Activated naive CD8-positive, alpha-beta T cell treated with anti-CD3 and anti-CD28 coated beads, Interleukin-2, amount 10 ng/mL, durations not matched to agents 7 days and 5 days (primary cell): ENCODE results near the gene SNAPC1. TPM values are rescaled to one million over a fixed set of nuclear protein-coding genes. Genes with fewer than 3 reads are reported as not detected.
A peak's percentile ranks its signal among the peaks of the same experiment; 100 is the strongest.

Source experiments
- ATAC-seq: fragments of 150-1000 bp; cut with Tn5 transposase; one replicate; pipeline ENCODE4 v1.10.0; 2021; ENCODE audit warnings: low read depth, moderate library complexity
- POLR2A ChIA-PET: fragments of 350-600 bp; sonication (Branson Sonifier 250); formaldehyde crosslinking; loops from one replicate; lab custom pipeline; 2021; ENCODE audit warnings: antibody characterized with exemption; lab: Charles Lee
- DNase-seq: peaks from one replicate; pipeline ENCODE4 v3.0.0; 2021
- H3K27ac Mint-ChIP-seq: one replicate; pipeline ENCODE4 v1.8.0; 2022; ENCODE audit warnings: mild to moderate bottlenecking, mixed read lengths
- H3K27me3 Mint-ChIP-seq: one replicate; pipeline ENCODE4 v1.8.0; 2022; ENCODE audit warnings: mild to moderate bottlenecking, moderate library complexity, mixed read lengths
- H3K36me3 Mint-ChIP-seq: one replicate; pipeline ENCODE4 v1.8.0; 2021; ENCODE audit warnings: mild to moderate bottlenecking, mixed read lengths
- H3K4me1 Mint-ChIP-seq: one replicate; pipeline ENCODE4 v1.8.0; 2021; ENCODE audit warnings: mixed read lengths
- H3K4me3 Mint-ChIP-seq: one replicate; pipeline ENCODE4 v1.8.0; 2022; ENCODE audit warnings: mild to moderate bottlenecking, moderate library complexity, mixed read lengths
- H3K9me3 Mint-ChIP-seq: one replicate; pipeline ENCODE4 v1.8.0; 2021; ENCODE audit warnings: mixed read lengths
- total RNA-seq, 2 experiments: library from RNA; stranded (reverse); gene quantifications; one replicate each; pipeline ENCODE4 v1.2.3, GENCODE V29; 2021

SNAPC1 gene, protein sequence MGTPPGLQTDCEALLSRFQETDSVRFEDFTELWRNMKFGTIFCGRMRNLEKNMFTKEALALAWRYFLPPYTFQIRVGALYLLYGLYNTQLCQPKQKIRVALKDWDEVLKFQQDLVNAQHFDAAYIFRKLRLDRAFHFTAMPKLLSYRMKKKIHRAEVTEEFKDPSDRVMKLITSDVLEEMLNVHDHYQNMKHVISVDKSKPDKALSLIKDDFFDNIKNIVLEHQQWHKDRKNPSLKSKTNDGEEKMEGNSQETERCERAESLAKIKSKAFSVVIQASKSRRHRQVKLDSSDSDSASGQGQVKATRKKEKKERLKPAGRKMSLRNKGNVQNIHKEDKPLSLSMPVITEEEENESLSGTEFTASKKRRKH
- 1 to 10 TPM; 5.1 to 5.5 TPM for total RNA-seq

DNA sequence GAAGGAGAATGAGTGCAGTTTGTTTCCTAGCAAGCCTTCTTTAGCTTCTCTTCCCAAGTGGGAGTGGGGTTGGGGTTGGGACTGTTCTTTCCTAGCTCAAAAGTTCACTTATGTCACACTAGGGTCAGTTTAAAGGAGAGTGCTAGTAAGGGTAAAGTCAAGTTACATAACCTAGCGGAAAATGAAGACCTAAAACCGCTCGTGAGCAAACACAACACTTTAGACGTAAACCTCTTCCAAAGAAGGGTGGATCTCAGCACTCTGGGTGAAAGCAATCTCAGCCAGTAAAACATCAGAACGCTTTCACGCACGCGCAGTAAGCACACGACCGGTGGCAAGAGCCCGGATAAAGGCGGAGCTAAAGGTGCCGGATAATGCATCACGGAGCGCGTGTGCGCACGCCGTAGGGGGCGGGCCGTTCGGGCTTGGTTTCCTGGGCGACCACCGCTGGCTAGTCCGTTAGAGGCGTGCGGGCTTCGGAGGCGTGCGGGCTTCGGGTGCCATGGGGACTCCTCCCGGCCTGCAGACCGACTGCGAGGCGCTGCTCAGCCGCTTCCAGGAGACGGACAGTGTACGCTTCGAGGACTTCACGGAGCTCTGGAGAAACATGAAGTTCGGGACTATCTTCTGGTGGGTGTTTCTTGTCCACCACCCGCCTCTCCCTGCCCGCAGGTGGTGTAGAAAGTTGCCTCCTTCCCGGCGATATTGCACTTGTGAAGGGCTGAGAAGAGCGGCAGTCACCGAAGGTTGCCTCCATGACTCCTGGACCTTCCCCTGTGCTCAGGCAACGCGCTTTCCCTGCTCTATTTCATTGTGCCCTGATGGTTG, at the start of gene SNAPC1:
SNAPC1 (plus strand) TSS at position 462 of the 828 bp plus-strand sequence; CDS start at position 503, 41 bp downstream.
- H3K27ac Mint-ChIP-seq, result peak within 1 kb of the TSS; percentile 98
- peaks cover 3% of the 10 kb centered on the region for H3K27me3 Mint-ChIP-seq
- H3K36me3 Mint-ChIP-seq, result peaks cover 14% of the 10 kb centered on the region
- ATAC-seq, result peak; percentile 98
- peak within 1 kb of the TSS; percentile 93 for H3K4me3 Mint-ChIP-seq
- H3K9me3 Mint-ChIP-seq, result no peaks in the 10 kb centered on the region
- DNase-seq, result peak; percentile 96
- peaks cover 38% of the 10 kb centered on the region for H3K4me1 Mint-ChIP-seq
- POLR2A ChIA-PET, result interaction anchor here (0.6 to 2.4 kb wide), 19 partner anchors 9 to 1918 kb away, joined by 3 to 24 read pairs (median 3); partner anchors contain the start of gene PRKCH

DNA sequence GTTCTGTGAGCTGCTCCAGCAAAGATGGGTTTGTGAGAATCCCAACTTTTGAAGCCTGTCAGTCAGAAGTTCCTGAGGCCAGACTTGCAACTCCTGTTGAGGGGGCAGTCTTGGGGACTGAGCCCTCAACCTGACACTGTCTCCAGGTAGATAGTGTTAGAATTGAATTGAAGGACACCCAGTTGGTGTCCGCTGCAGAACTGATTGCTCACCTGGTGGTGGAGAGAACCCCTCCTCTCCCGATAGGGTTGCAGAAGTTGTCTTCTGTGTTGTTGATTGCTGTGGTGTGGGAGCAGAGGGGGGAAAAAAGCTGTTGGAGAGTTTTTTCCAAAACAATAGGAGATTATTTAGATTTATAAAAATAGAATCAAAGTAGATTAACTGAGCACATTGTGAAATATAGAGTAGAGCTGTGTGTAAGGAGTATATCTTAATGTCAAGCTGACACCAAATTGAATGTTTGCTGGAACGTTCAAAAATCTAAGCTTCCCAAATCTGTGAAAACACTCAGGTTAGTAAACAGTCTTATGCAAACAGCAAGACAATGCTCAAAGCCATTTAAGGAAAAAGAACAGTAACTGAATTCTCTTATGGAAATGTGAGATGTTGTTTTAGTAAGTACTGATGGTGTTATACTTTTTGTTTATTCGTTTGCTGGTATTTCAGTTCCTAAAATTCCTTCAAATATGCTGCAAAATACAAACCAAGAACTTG, 48.3 kb upstream of the SNAPC1 start:
- POLR2A ChIA-PET, result interaction anchor here (0.8 kb wide), 1 partner anchor 19 kb away, joined by 3 read pairs; the partner anchor contains the start of gene HIF1A
- DNase-seq (no peak), ATAC-seq (no peak)
- Mint-ChIP-seq H3K27ac (no peak overlapping the region), H3K36me3 (peaks cover 18% of the 10 kb centered on the region), H3K4me1 (peaks cover 60% of the 10 kb centered on the region), H3K4me3 (no peak overlapping the region), H3K9me3 (no peaks in the 10 kb centered on the region), H3K27me3 (no peaks in the 10 kb centered on the region)

DNA sequence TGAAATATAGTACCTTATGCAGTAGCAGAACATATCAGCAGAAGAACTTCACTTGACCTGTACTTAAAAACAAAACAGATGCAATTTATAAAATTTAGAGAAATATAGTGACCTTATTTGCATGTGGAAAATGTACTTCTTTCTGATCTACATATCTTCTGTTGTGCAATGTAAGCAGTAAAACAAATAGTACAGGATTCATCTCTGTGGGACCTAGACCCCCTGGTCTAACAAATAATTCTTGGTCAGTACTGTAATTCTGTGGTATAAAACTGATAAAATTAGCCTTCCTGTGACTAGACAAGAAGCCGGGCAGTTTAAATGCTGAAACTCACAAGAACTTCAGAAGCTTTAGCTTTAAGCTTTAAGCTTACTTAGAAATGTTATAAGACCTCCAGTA, 45.3 kb upstream of the SNAPC1 start:
- ATAC-seq, result no peak
- no peaks in the 10 kb centered on the region for H3K27me3 Mint-ChIP-seq
- DNase-seq, result no peak
- H3K9me3 Mint-ChIP-seq, result no peaks in the 10 kb centered on the region
- POLR2A ChIA-PET, result interaction anchor here (1.1 kb wide), 1 partner anchor 396 kb away, joined by 3 read pairs; no protein-coding TSS in a partner anchor
- H3K4me3 Mint-ChIP-seq, result peak overlapping the region; percentile 15
- H3K36me3 Mint-ChIP-seq, result peaks cover 13% of the 10 kb centered on the region
- H3K27ac Mint-ChIP-seq, result no peak overlapping the region
- peaks cover 62% of the 10 kb centered on the region for H3K4me1 Mint-ChIP-seq

DNA sequence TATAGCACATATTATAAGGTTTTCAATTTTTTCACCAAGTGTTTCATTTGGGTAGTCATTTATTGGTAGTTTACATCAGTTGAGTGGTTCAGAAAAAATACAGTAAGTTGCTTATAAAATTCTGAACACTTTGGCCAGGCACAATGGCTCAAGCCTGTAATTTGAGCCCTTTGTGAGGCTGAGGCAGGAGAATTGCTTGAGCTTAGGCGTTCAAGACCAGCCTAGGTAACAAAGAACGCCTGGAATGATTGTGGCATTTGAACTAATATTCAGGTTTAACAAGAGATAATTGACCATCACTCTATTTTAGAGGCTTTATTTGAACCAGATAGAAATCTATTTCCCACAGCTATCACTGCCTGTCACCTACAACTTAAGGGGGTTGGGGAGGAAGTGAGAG, 44.2 kb upstream of the SNAPC1 start:
- H3K4me3 Mint-ChIP-seq, result no peak overlapping the region
- peaks cover 10% of the 10 kb centered on the region for H3K36me3 Mint-ChIP-seq
- peaks cover 54% of the 10 kb centered on the region for H3K4me1 Mint-ChIP-seq
- DNase-seq (no peak), ATAC-seq (no peak)
- no peaks in the 10 kb centered on the region for H3K9me3 Mint-ChIP-seq
- H3K27ac Mint-ChIP-seq, result no peak overlapping the region
- H3K27me3 Mint-ChIP-seq, result no peaks in the 10 kb centered on the region
- POLR2A ChIA-PET, result no interaction called here

DNA sequence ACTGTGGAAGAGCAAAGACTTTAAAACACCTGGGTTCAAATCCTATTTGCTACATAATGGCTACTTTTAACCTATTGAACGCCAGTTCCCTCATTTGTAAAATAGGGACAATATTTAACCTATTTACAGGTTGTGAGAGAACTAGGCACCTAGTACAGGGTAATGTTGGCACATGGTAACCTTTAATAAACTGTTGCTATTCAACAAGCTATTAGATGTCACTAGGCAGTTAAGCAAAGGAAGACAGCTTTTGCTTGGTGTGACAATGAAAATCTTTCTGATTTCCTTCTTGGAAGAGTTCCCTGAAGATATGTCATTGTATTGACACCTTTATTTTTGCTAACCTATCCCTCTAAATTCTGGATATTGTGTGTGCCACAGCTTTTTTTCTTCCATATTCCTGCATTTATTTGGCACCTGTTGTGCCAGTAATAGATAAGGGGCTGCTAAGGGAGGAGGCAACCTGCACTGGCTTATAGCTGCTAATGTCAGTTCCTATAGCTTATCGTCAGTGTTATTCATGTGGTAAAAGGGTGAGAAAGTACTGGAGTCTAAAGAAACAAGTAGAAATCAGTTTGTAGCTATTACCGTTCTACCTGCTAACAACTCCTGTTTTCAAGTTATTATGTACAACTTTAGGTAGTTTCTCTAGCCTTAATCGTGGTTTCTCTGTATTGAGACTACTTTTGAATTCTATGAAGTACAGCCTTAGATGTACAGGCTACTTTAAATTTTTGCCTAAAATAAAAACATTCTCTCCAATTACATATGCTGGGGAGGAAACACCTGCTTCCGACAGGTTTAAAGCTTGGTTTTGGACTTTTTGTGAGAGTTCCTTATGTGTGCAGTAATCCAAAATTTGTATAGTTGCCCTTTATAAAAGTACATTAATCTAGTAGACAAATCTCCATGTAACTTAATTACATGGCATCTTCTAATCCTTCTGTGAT, 42.6 kb upstream of the SNAPC1 start:
- H3K4me1 Mint-ChIP-seq, result peaks cover 54% of the 10 kb centered on the region
- H3K4me3 Mint-ChIP-seq, result peak overlapping the region; percentile 58
- no peaks in the 10 kb centered on the region for H3K27me3 Mint-ChIP-seq
- H3K9me3 Mint-ChIP-seq, result no peaks in the 10 kb centered on the region
- peak overlapping the region; percentile 76 for H3K27ac Mint-ChIP-seq
- DNase-seq, result no peak
- peaks cover 12% of the 10 kb centered on the region for H3K36me3 Mint-ChIP-seq
- ATAC-seq, result peak; percentile 70
- POLR2A ChIA-PET, result interaction anchor here (0.6 to 2.9 kb wide), 6 partner anchors 22 to 241 kb away, joined by 3 to 18 read pairs (median 4); partner anchors contain the start of gene HIF1A

DNA sequence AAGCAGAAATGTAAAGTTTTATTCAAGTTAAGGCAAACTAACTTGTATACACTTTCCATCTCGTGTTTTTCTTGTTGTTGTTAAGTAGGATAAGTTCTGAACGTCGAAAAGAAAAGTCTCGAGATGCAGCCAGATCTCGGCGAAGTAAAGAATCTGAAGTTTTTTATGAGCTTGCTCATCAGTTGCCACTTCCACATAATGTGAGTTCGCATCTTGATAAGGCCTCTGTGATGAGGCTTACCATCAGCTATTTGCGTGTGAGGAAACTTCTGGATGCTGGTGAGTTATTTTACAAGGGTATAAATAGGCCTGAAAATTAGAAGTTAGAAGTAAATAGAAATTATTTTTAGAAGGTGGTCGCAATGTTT, 41.9 kb upstream of the SNAPC1 start:
- no peaks in the 10 kb centered on the region for H3K27me3 Mint-ChIP-seq
- H3K27ac Mint-ChIP-seq, result peak overlapping the region; percentile 76
- H3K4me1 Mint-ChIP-seq, result peaks cover 57% of the 10 kb centered on the region
- DNase-seq (no peak), ATAC-seq (no peak)
- peaks cover 16% of the 10 kb centered on the region for H3K36me3 Mint-ChIP-seq
- POLR2A ChIA-PET, result interaction anchor here (0.9 to 2.9 kb wide), 4 partner anchors 25 to 241 kb away, joined by 3 to 18 read pairs (median 3); partner anchors contain the start of gene HIF1A
- H3K4me3 Mint-ChIP-seq, result peak overlapping the region; percentile 58
- H3K9me3 Mint-ChIP-seq, result no peaks in the 10 kb centered on the region

DNA sequence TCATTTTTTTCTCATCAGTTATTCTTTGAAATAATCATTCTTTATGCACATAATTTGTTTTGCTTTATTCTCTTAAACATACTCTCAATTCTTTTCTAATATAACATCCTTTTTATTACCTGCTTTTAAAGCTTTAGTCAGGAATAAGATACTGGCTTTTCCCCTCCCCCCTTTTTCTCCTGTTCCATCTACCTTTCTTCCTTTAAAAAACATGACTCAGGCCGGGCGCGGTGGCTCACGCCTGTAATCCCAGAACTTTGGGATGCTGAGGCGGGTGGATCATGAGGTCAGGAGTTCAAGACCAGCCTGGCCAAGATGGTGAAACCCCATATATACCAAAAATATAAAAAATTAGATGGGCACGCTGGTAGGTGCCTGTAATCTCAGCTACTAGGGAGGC, 41.5 kb upstream of the SNAPC1 start:
- Mint-ChIP-seq H3K36me3 (peaks cover 16% of the 10 kb centered on the region), H3K4me1 (peaks cover 55% of the 10 kb centered on the region), H3K27me3 (no peaks in the 10 kb centered on the region), H3K27ac (no peak overlapping the region), H3K9me3 (no peaks in the 10 kb centered on the region), H3K4me3 (no peak overlapping the region)
- ATAC-seq, result no peak
- DNase-seq, result no peak
- POLR2A ChIA-PET, result interaction anchor here (1.4 to 2.9 kb wide), 2 partner anchors 25 to 216 kb away, joined by 3 to 18 read pairs; partner anchors contain the start of gene HIF1A

DNA sequence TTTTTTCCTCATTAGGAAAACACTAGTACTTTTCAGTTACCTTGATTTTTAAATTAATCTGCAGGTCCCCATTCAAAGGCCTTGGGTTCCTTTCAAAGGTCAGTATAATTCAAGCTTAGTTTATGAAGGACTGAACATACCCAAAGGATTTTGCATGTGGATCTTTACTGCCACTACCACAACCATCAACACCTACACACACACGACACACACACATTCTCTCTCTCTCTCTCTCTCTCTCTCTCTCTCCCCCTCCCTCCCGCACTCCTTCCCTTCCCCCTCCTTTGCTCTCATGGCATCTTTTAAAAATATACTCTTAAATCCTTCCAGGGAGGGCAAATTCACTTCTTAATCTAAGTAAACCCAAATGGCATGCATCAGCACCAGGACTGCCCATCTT, 38.1 kb upstream of the SNAPC1 start:
- Mint-ChIP-seq H3K27me3 (no peaks in the 10 kb centered on the region), H3K36me3 (peaks cover 31% of the 10 kb centered on the region)
- POLR2A ChIA-PET, result no interaction called here

DNA sequence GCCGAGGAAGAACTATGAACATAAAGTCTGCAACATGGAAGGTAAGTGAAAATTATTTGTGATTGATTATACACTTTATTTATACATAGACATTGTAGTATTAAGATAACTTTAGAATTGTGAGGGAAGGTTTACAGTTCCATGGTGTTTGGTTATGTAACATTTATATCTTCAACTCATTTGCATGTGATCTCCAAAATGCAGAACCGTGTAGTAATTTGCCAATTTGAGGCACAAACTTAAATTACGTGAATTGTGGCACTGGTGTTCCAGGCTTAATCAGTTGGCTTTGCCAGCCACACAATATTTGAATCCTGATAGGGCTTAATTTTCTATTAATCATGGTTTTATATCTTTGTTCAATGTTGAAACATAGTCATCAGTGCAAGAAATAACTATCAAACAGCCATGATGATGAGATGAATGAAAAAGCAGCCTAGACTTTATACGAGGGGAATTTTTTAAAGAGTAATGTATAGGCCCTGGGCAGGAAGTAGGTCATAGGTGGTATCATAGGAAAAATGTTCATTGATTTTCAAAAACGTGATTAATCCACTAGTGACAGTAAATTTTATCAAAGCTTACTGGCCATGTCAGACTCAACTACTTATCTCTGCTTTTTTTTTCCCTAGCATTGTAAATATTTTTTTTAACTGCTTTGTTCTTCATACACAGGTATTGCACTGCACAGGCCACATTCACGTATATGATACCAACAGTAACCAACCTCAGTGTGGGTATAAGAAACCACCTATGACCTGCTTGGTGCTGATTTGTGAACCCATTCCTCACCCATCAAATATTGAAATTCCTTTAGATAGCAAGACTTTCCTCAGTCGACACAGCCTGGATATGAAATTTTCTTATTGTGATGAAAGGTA, 35.2 kb upstream of the SNAPC1 start:
- H3K4me1 Mint-ChIP-seq, result peaks cover 53% of the 10 kb centered on the region
- no peaks in the 10 kb centered on the region for H3K9me3 Mint-ChIP-seq
- peak overlapping the region; percentile 11 for H3K27ac Mint-ChIP-seq
- POLR2A ChIA-PET, result no interaction called here
- ATAC-seq (peak; percentile 19), DNase-seq (no peak)
- no peaks in the 10 kb centered on the region for H3K27me3 Mint-ChIP-seq
- peaks cover 38% of the 10 kb centered on the region for H3K36me3 Mint-ChIP-seq
- no peak overlapping the region for H3K4me3 Mint-ChIP-seq

More for the DNA sequence above, 38.1 kb upstream of the SNAPC1 start:
- no peak for ATAC-seq
- no peaks in the 10 kb centered on the region for H3K9me3 Mint-ChIP-seq
- H3K27ac Mint-ChIP-seq, result peak overlapping the region; percentile 56
- DNase-seq, result no peak
- H3K4me3 Mint-ChIP-seq, result no peak overlapping the region
- peaks cover 50% of the 10 kb centered on the region for H3K4me1 Mint-ChIP-seq

DNA sequence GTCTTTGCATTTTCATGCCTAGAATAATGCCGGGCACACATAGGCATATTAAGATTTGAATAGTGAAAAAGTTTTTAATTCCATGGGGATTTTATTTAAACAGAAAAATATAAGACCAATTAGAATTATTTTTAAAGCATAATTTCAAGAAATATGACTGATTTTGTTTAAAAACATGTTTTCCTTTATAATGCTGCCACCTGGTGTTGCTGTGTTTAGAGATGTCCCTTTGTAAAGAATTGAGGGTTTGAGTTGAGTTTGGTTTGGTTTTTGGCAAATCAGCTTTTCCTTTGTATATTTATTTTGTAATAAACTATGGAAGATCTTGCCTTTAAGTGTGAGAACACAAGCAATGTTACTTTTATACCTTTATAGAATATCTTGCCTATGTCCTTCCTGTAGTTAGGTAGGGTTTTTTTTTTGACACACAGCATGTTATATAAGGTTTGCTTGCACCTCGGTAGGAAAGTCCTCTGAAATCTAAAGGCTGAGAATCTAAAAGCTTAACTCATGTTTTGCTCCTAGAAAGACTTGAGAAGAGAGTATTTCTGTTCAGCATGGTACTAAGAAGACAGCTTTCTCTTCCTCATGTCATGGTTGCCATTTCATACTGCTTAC, 31.4 kb upstream of the SNAPC1 start:
- ATAC-seq (no peak), DNase-seq (no peak)
- H3K36me3 Mint-ChIP-seq, result peaks cover 43% of the 10 kb centered on the region
- peak overlapping the region; percentile 24 for H3K27ac Mint-ChIP-seq
- no peak overlapping the region for H3K4me3 Mint-ChIP-seq
- no peaks in the 10 kb centered on the region for H3K9me3 Mint-ChIP-seq
- POLR2A ChIA-PET, result interaction anchor here (0.8 kb wide), 1 partner anchor 205 kb away, joined by 3 read pairs; no protein-coding TSS in a partner anchor
- peaks cover 44% of the 10 kb centered on the region for H3K4me1 Mint-ChIP-seq
- no peaks in the 10 kb centered on the region for H3K27me3 Mint-ChIP-seq

DNA sequence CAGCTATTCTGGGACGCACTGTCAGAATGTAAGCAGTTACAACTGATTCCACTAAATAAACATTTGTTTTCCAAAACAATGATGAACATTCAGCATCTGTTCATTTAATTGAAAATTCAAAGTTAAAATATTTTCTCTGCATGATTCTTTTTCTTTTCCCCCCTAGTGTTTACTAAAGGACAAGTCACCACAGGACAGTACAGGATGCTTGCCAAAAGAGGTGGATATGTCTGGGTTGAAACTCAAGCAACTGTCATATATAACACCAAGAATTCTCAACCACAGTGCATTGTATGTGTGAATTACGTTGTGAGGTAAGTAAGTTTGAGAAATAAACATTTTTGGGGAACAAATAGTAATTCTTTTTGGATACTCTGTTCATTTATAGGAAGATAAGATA, 28.2 kb upstream of the SNAPC1 start:
- no peaks in the 10 kb centered on the region for H3K27me3 Mint-ChIP-seq

More for the DNA sequence above, 28.2 kb upstream of the SNAPC1 start:
- ATAC-seq, result no peak
- H3K4me3 Mint-ChIP-seq, result no peak overlapping the region
- POLR2A ChIA-PET, result interaction anchor here (1.1 kb wide), 1 partner anchor 12 kb away, joined by 3 read pairs; no protein-coding TSS in a partner anchor
- H3K9me3 Mint-ChIP-seq, result no peaks in the 10 kb centered on the region
- peaks cover 47% of the 10 kb centered on the region for H3K36me3 Mint-ChIP-seq
- H3K27ac Mint-ChIP-seq, result no peak overlapping the region
- H3K4me1 Mint-ChIP-seq, result peaks cover 33% of the 10 kb centered on the region
- no peak for DNase-seq
